Lower leg skin (tissue), 3 donors: ENCODE results near the gene C1QTNF7.

Experiments
- CTCF ChIP-seq, 3 donors: fragments of 450-650 bp; IDR thresholded peaks; one replicate each; pipeline ENCODE4 v1.5.1; 2016; ENCODE audit warnings: antibody characterized with exemption in 3 of 3, mild to moderate bottlenecking in 3 of 3, moderate library complexity in 2 of 3
- POLR2A ChIP-seq, 2 donors: fragments of 450-650 bp; IDR thresholded peaks; one replicate each; pipeline ENCODE4 v1.6.1; 2016 to 2017; ENCODE audit warnings: antibody characterized with exemption in 2 of 2, mild to moderate bottlenecking in 1 of 2, moderate library complexity in 1 of 2

- no peak for TF ChIP-seq CTCF (IDR thresholded peaks at IDR 0.05)
- TF ChIP-seq POLR2A (IDR thresholded peaks at IDR 0.05), result no peak
These were observed 52.0 kb downstream of the C1QTNF7 start for GRCh38 chr4:15479913-15480185.
